Panc1 (cell line): ENCODE data around the gene SPTA1.

Experiments used
- POLR2AphosphoS5 ChIP-seq: IDR thresholded peaks from 2 replicates; pipeline ENCODE4 v1.6.1; 2012; ENCODE audit warnings: mild to moderate bottlenecking, low read depth, low read length, moderate library complexity
- TF ChIP-seq, protein P1 (sequence below): fragments of 450-650 bp; IDR thresholded peaks from 2 replicates; pipeline ENCODE4 v1.5.1; 2017; ENCODE audit warnings: mild to moderate bottlenecking

- TF ChIP-seq, protein P1, sequence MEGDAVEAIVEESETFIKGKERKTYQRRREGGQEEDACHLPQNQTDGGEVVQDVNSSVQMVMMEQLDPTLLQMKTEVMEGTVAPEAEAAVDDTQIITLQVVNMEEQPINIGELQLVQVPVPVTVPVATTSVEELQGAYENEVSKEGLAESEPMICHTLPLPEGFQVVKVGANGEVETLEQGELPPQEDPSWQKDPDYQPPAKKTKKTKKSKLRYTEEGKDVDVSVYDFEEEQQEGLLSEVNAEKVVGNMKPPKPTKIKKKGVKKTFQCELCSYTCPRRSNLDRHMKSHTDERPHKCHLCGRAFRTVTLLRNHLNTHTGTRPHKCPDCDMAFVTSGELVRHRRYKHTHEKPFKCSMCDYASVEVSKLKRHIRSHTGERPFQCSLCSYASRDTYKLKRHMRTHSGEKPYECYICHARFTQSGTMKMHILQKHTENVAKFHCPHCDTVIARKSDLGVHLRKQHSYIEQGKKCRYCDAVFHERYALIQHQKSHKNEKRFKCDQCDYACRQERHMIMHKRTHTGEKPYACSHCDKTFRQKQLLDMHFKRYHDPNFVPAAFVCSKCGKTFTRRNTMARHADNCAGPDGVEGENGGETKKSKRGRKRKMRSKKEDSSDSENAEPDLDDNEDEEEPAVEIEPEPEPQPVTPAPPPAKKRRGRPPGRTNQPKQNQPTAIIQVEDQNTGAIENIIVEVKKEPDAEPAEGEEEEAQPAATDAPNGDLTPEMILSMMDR, result no peak
- TF ChIP-seq POLR2AphosphoS5, result no peak
Measured at GRCh38 chr1:158732524-158732923, 46.0 kb upstream of the SPTA1 start.
